Suprapubic skin (tissue), 4 donors: ENCODE measurements around the gene TEAD4. TPM values are rescaled to one million over a fixed set of nuclear protein-coding genes. Genes with fewer than 3 reads are reported as not detected.
A peak's percentile ranks its signal among the peaks of the same experiment; 100 is the strongest.

ENCODE experiments used
- DNase-seq, 2 donors: peaks; one replicate each; pipeline ENCODE4 v3.0.0-alpha.2; 2019; ENCODE audit warnings: low spot score in 2 of 2
- H3K27ac ChIP-seq: fragments of 200-600 bp; sonication (generic); one replicate; pipeline ENCODE4 v1.5.1; 2019
- H3K27me3 ChIP-seq: fragments of 200-600 bp; sonication (generic); one replicate; pipeline ENCODE4 v1.5.1; 2019
- H3K36me3 ChIP-seq: fragments of 200-600 bp; sonication (generic); one replicate; pipeline ENCODE4 v1.5.1; 2019
- H3K4me1 ChIP-seq: fragments of 200-600 bp; sonication (generic); one replicate; pipeline ENCODE4 v1.5.1; 2019
- H3K4me3 ChIP-seq: fragments of 200-600 bp; sonication (generic); one replicate; pipeline ENCODE4 v1.5.1; 2019; ENCODE audit warnings: mild to moderate bottlenecking
- H3K9me3 ChIP-seq: fragments of 200-600 bp; sonication (generic); one replicate; pipeline ENCODE4 v1.5.1; 2019
- EP300 ChIP-seq: sonication (generic); formaldehyde crosslinking; IDR thresholded peaks from one replicate; pipeline ENCODE4 v1.6.1; 2017; ENCODE audit warnings: antibody characterized with exemption
- POLR2A ChIP-seq, 2 donors: fragments of 450-650 bp; IDR thresholded peaks; one replicate each; pipeline ENCODE4 v1.6.1; 2017; ENCODE audit warnings: antibody characterized with exemption in 2 of 2, mild to moderate bottlenecking in 2 of 2, moderate library complexity in 2 of 2
- POLR2AphosphoS5 ChIP-seq, 3 donors: sonication (generic); formaldehyde crosslinking; IDR thresholded peaks; one replicate each; pipeline ENCODE4 v1.6.1; 2017; ENCODE audit warnings: antibody characterized with exemption in 3 of 3
- WGBS: methylation state at CpG from one replicate; pipeline ENCODE4 v1.1.5; 2018; 5-methylcytosine and 5-hydroxymethylcytosine counted together
- total RNA-seq, 4 donors: library from RNA; depleted of rRNA; stranded (reverse); fragments of >200 nt; gene quantifications; one replicate each; pipeline ENCODE4 v1.1.0, GENCODE V29; 2016
- TF ChIP-seq, protein P1 (sequence below), 2 donors: fragments of 200-600 bp in 1 of 2; fragments of 450-650 bp in 1 of 2; sonication (generic) in 1 of 2; IDR thresholded peaks; one replicate each; pipeline ENCODE4 v1.5.1; 2016 to 2019; ENCODE audit warnings: antibody characterized with exemption in 2 of 2, mild to moderate bottlenecking in 1 of 2, moderate library complexity in 1 of 2

Gene TEAD4
- total RNA-seq, 4 donors from 2014 or later: 13.0 to 28.4 (median 17.2) TPM

DNA sequence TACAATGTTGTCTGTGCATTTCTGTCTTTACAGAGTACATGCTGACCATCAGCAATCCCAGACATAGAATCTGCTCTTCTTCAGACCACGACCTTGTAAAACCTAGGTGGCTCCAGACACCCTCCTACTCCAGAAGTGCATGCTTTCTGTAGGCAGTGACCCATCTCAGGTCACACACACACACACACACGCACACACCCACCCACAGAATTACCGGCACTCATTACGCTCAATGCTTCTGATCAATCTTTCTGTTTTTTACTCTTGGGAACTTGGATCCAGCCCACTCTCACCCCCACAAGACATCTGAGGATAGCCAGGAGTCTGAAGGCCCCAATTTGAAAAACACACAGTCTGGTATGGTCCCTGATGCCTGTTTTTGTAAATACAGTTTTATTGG, 110.5 kb downstream of the TEAD4 start:
- Histone ChIP-seq H3K4me3 (no peak overlapping the region), H3K27ac (no peak overlapping the region), H3K36me3 (no peaks in the 10 kb centered on the region), H3K9me3 (no peaks in the 10 kb centered on the region), H3K4me1 (peaks cover 6% of the 10 kb centered on the region), H3K27me3 (no peaks in the 10 kb centered on the region)
- TF ChIP-seq EP300 (no peak), POLR2A (IDR thresholded peaks at IDR 0.05) (no peak), POLR2AphosphoS5 (IDR thresholded peaks at IDR 0.05) (no peak)
- TF ChIP-seq, protein P1, sequence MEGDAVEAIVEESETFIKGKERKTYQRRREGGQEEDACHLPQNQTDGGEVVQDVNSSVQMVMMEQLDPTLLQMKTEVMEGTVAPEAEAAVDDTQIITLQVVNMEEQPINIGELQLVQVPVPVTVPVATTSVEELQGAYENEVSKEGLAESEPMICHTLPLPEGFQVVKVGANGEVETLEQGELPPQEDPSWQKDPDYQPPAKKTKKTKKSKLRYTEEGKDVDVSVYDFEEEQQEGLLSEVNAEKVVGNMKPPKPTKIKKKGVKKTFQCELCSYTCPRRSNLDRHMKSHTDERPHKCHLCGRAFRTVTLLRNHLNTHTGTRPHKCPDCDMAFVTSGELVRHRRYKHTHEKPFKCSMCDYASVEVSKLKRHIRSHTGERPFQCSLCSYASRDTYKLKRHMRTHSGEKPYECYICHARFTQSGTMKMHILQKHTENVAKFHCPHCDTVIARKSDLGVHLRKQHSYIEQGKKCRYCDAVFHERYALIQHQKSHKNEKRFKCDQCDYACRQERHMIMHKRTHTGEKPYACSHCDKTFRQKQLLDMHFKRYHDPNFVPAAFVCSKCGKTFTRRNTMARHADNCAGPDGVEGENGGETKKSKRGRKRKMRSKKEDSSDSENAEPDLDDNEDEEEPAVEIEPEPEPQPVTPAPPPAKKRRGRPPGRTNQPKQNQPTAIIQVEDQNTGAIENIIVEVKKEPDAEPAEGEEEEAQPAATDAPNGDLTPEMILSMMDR (IDR thresholded peaks at IDR 0.05): no peak
- 90% methylated on average over 4 of the region's 4 CpGs for WGBS
- no peak for DNase-seq

DNA sequence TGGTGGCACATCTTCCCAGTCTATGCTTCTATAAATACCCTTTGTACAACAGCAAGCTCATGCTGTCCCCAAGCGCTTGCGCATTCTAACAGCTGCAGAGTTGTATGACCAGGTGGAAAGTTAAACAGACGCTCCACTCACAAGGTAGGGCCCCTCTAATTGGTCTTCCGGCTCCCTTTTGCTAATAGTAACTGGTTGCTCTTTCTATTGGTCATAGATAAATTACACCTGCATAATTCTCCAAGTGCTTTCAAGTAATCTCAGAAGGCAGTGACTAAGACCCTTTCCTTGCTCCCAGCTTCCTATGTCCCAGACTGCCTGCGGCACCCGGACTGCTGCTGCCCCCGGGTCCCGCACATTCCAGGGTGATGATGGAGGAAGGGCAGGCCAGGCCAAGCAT, 111.9 kb downstream of the TEAD4 start:
- 92% methylated on average over 8 of the region's 8 CpGs for WGBS
- peaks cover 17% of the 10 kb centered on the region for H3K4me1 ChIP-seq
- H3K27me3 ChIP-seq: no peaks in the 10 kb centered on the region
- H3K36me3 ChIP-seq: no peaks in the 10 kb centered on the region
- H3K9me3 ChIP-seq: no peaks in the 10 kb centered on the region
- H3K4me3 ChIP-seq: no peak overlapping the region
- no peak overlapping the region for H3K27ac ChIP-seq
- TF ChIP-seq, protein P1 (IDR thresholded peaks at IDR 0.05): no peak
- TF ChIP-seq EP300 (no peak), POLR2AphosphoS5 (IDR thresholded peaks at IDR 0.05) (no peak), POLR2A (IDR thresholded peaks at IDR 0.05) (no peak)
- no peak for DNase-seq

DNA sequence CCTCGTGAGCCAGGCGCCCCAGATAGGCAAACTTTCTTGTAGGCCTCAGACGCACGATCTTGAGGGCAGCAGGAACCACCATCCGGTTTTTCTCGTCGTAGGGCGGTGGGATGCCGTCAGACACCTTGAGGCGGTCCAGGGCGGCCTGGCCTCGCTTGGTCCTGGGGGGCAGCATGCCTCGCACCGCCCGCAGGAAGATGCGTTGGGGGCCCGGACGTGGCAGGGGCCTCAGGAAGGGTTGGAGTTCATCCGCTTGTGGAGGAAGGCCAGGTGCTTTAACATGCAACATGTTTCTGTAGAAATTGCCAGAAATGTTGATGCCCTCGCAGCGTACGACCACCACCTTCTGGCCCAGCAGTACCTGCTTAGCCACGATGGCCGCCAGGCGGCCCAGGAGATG, 112.5 kb downstream of the TEAD4 start:
- H3K27ac ChIP-seq: no peak overlapping the region
- no peaks in the 10 kb centered on the region for H3K36me3 ChIP-seq
- TF ChIP-seq, protein P1 (IDR thresholded peaks at IDR 0.05): no peak
- DNase-seq: no peak
- no peak overlapping the region for H3K4me3 ChIP-seq
- H3K27me3 ChIP-seq: no peaks in the 10 kb centered on the region
- H3K4me1 ChIP-seq: peaks cover 23% of the 10 kb centered on the region
- no peaks in the 10 kb centered on the region for H3K9me3 ChIP-seq
- WGBS: 96% methylated on average over 25 of the region's 25 CpGs

DNA sequence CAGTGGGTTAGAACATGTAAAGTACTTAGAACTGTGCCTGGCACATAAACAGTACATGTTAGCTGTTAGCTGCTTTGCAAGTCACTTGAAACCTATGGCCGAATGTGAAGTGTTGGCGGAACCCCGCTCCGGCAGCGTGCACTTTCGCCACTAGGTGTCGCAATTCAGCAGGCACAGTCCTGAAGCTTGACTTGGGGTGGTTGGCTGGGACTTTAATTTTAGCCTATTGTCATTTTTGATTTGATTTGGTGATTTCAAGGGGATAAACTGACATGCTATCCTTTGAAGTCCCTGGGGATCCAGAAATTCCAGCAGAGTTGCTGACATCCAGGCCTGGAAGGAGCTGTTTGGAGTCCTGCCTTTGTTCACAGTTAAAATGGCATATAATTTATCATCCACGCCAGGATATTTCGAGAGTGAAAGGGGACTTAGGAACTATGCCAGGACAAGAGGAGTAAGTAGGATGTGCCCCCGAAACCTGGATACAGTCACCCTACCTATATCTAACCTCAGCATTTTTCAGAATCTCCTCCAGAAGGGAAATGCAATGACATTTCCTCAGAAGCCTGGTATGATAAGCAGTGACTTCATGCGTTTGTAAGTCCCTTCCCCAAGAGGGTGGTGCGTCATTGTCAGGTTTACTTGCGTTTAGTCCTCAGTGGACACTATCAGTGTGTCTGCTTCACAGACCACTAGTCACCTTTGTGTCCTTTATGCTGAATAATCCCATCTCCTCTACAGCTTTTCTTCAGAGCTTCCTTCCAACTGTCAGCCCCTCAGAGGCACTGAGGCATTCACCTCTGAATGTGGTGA, 114.4 kb downstream of the TEAD4 start:
- peaks cover 32% of the 10 kb centered on the region for H3K4me1 ChIP-seq
- no peaks in the 10 kb centered on the region for H3K36me3 ChIP-seq
- WGBS: 16% methylated on average over 13 of the region's 13 CpGs
- H3K27me3 ChIP-seq: no peaks in the 10 kb centered on the region
- TF ChIP-seq EP300 (no peak), POLR2AphosphoS5 (IDR thresholded peaks at IDR 0.05) (no peak)
- TF ChIP-seq, protein P1 (IDR thresholded peaks at IDR 0.05): peak; percentile 91 to 96
- H3K4me3 ChIP-seq: no peak overlapping the region
- no peak overlapping the region for H3K27ac ChIP-seq
- DNase-seq: peak; percentile 89 to 91
- no peaks in the 10 kb centered on the region for H3K9me3 ChIP-seq

DNA sequence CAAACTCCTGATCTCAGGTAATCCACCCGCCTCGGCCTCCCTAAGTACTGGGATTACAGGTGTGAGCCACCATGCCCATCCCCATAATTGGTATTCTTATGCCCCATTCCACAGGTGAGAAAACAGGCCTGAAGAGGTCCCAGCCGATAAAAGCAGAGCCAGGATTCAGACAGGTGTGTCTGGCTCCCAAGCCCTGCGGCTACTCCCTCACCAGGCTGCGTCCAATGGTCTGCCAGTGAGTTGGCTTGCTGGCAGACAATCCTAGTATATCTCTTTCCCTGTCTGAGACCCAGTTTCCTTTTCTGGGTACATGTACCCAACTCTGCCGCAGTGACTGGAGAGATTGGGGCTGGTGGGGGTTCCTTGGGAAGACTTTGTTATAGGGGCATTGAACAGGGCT, 116.1 kb downstream of the TEAD4 start:
- 76% methylated on average over 6 of the region's 6 CpGs for WGBS
- H3K36me3 ChIP-seq: no peaks in the 10 kb centered on the region
- TF ChIP-seq POLR2A (IDR thresholded peaks at IDR 0.05) (no peak), EP300 (no peak), POLR2AphosphoS5 (IDR thresholded peaks at IDR 0.05) (no peak)
- TF ChIP-seq, protein P1 (IDR thresholded peaks at IDR 0.05): no peak
- no peaks in the 10 kb centered on the region for H3K27me3 ChIP-seq
- no peak overlapping the region for H3K27ac ChIP-seq
- no peaks in the 10 kb centered on the region for H3K9me3 ChIP-seq
- DNase-seq: peak in 1 of 2 donors; percentile 54
- no peak overlapping the region for H3K4me3 ChIP-seq
- peaks cover 32% of the 10 kb centered on the region for H3K4me1 ChIP-seq
